ENCODE data around the gene TNNC2.
A peak's percentile ranks its signal among the peaks of the same experiment; 100 is the strongest.

Gene TNNC2

GRCh38 chr20:45845452-45845851 lies 18.3 kb upstream of the TNNC2 start:
- no peaks in the 10 kb centered on the region for H3K27me3 ChIP-seq (ENCODE audit: insufficient read depth, low read length)
- H3K4me3 ChIP-seq (ENCODE audit: low read length), result no peak overlapping the region
- H3K27ac ChIP-seq (ENCODE audit: low read depth, low read length), result no peak overlapping the region
- no peaks in the 10 kb centered on the region for H3K9me3 ChIP-seq (ENCODE audit: insufficient read depth, low read depth, low read length)
- H3K9ac ChIP-seq (ENCODE audit: low read depth, low read length), result no peak overlapping the region
- H3K4me1 ChIP-seq (ENCODE audit: insufficient read depth, low read length), result no peaks in the 10 kb centered on the region
- peaks cover 59% of the 10 kb centered on the region for H3K36me3 ChIP-seq (ENCODE audit: insufficient read depth, low read length)

DNA sequence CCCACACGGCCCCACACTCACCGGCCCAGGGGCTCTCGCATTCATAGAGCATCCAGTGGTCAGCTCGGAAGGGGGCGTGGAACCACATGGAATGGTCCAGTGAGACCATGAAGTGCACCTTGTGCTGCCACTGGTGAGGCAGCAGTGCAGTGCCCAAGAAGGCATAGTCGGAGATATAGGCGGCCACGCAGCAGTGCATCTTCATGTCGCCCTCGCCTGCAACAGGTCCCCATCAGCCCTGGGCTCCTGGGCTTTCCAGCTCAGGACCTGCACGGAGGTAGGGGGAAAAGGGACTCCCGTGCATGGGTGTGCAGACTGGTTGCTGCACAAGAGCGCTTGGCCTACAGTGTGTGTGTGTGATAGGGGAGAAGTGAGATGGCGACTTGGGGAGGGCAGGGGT lies 16.4 kb upstream of the TNNC2 start:
- H3K4me3 ChIP-seq (ENCODE audit: low read length), result no peak overlapping the region
- no peak overlapping the region for H3K27ac ChIP-seq (ENCODE audit: low read depth, low read length)
- H3K9ac ChIP-seq (ENCODE audit: low read depth, low read length), result no peak overlapping the region
- WGBS, result 95% methylated on average over 13 of the region's 14 CpGs
- no peaks in the 10 kb centered on the region for H3K27me3 ChIP-seq (ENCODE audit: insufficient read depth, low read length)
- H3K4me1 ChIP-seq (ENCODE audit: insufficient read depth, low read length), result no peaks in the 10 kb centered on the region
- H3K9me3 ChIP-seq (ENCODE audit: insufficient read depth, low read depth, low read length), result no peaks in the 10 kb centered on the region
- peaks cover 67% of the 10 kb centered on the region for H3K36me3 ChIP-seq (ENCODE audit: insufficient read depth, low read length)

DNA sequence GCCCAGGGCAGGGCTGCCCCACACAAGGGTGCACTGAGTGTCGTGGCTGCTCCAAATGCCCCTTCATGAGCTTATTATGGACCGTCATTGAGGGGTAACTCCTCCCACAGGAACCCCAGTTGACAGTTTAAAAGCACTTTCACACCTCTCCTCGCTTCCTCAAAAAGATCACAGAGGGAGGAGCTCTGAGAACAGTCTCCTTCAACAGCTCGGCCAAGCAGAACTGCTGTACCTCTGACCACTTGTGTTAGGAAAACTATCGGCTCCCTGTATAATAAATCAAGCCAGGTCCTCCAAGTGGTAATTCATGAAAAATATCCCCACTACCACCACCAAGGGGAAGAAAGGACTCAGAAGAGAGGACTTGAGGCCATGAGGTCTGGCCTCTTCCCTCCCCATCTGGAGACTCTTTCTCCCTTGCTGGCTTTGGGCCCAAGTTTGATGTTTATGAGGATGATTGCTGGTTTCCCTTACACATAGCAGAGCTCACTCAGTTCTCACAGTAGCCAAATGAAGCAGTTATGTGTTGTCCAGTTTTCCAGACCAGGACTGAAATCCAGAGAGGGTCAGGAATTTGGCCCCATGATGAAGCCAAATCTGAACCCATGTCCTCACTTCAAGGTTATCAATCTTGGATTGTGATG lies 15.2 kb upstream of the TNNC2 start:
- H3K36me3 ChIP-seq (ENCODE audit: insufficient read depth, low read length), result peaks cover 68% of the 10 kb centered on the region
- no peak overlapping the region for H3K4me3 ChIP-seq (ENCODE audit: low read length)
- H3K4me1 ChIP-seq (ENCODE audit: insufficient read depth, low read length), result no peaks in the 10 kb centered on the region
- no peak overlapping the region for H3K27ac ChIP-seq (ENCODE audit: low read depth, low read length)
- H3K27me3 ChIP-seq (ENCODE audit: insufficient read depth, low read length), result no peaks in the 10 kb centered on the region
- 91% methylated on average over 5 of the region's 5 CpGs for WGBS
- H3K9me3 ChIP-seq (ENCODE audit: insufficient read depth, low read depth, low read length), result no peaks in the 10 kb centered on the region
- H3K9ac ChIP-seq (ENCODE audit: low read depth, low read length), result no peak overlapping the region

DNA sequence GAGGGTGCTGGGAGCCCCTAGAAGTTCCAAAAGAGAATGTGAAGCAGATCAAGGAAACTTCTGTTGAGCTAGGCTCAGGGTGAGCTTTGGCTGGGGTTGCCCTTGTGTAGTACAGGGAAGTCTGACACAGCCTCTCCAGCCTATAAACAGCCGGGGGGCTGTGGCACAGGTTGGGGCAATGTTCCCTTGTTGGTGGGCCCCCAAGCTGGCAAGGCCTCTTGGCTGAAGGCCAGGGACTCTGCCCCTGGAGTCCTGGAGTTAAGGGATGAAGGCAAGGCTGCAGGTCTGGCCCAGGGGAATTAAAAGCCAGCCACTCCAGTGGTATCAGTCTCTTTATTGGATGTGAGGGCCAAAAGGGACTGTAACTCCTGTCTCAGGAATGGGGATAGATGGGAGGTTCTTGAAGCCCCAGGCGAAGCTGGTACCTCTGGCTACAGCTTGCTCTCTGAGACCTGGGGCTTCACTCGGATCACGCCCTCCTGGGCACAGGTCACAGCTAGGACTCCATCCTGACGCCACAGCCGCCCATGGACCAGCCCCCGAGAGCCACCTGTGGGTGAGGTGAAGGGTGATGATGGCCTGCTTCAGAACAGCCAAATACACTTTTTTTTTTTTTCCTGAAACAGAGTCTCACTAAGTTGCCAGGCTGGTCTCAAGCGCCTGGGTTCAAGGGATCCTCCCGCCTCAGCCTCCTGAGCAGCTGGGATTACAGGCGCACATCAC lies 14.5 kb upstream of the TNNC2 start:
- H3K9me3 ChIP-seq (ENCODE audit: insufficient read depth, low read depth, low read length), result no peaks in the 10 kb centered on the region
- no peaks in the 10 kb centered on the region for H3K27me3 ChIP-seq (ENCODE audit: insufficient read depth, low read length)
- H3K36me3 ChIP-seq (ENCODE audit: insufficient read depth, low read length), result peaks cover 74% of the 10 kb centered on the region
- 94% methylated on average over 10 of the region's 10 CpGs for WGBS
- no peak overlapping the region for H3K27ac ChIP-seq (ENCODE audit: low read depth, low read length)
- H3K4me3 ChIP-seq (ENCODE audit: low read length), result no peak overlapping the region
- no peaks in the 10 kb centered on the region for H3K4me1 ChIP-seq (ENCODE audit: insufficient read depth, low read length)
- H3K9ac ChIP-seq (ENCODE audit: low read depth, low read length), result no peak overlapping the region

GRCh38 chr20:45840700-45841198 lies 13.6 kb upstream of the TNNC2 start:
- 93% methylated on average over 25 of the region's 25 CpGs for WGBS
- H3K36me3 ChIP-seq (ENCODE audit: insufficient read depth, low read length), result peaks cover 70% of the 10 kb centered on the region

GRCh38 chr20:45836841-45837240 lies 9.7 kb upstream of the TNNC2 start:
- Histone ChIP-seq H3K4me3 (ENCODE audit: low read length) (no peak overlapping the region), H3K9ac (ENCODE audit: low read depth, low read length) (no peak overlapping the region), H3K4me1 (ENCODE audit: insufficient read depth, low read length) (peaks cover 5% of the 10 kb centered on the region), H3K9me3 (ENCODE audit: insufficient read depth, low read depth, low read length) (no peaks in the 10 kb centered on the region), H3K27me3 (ENCODE audit: insufficient read depth, low read length) (no peaks in the 10 kb centered on the region), H3K27ac (ENCODE audit: low read depth, low read length) (no peak overlapping the region), H3K36me3 (ENCODE audit: insufficient read depth, low read length) (peaks cover 43% of the 10 kb centered on the region)
- WGBS, result 82% methylated on average over 1 of the region's 1 CpG

More at GRCh38 chr20:45840700-45841198, 13.6 kb upstream of the TNNC2 start:
- H3K27ac ChIP-seq (ENCODE audit: low read depth, low read length), result no peak overlapping the region
- no peak overlapping the region for H3K9ac ChIP-seq (ENCODE audit: low read depth, low read length)
- H3K4me1 ChIP-seq (ENCODE audit: insufficient read depth, low read length), result no peaks in the 10 kb centered on the region
- no peak overlapping the region for H3K4me3 ChIP-seq (ENCODE audit: low read length)
- H3K27me3 ChIP-seq (ENCODE audit: insufficient read depth, low read length), result no peaks in the 10 kb centered on the region
- H3K9me3 ChIP-seq (ENCODE audit: insufficient read depth, low read depth, low read length), result no peaks in the 10 kb centered on the region

DNA sequence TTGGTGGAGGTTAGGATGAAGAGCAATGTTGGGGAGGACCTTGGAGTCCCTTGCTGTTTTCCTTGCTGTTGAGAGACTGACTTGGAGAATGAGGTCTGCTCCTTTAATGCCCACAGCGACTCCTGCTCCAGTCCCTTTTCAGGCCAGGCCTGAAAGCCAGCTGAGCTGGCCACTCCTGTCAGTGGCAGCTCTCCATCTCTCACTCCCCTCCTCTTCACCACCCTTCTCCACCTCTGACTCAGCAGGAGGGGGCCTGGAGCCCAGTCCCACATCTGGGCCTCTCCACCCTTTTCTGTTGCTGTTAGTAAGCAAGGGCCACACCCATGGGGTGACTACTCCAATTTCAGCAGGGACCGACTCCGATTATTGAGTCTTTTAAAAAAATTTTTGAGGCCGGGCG lies 8.7 kb upstream of the TNNC2 start:
- 92% methylated on average over 5 of the region's 5 CpGs for WGBS
- no peak overlapping the region for H3K9ac ChIP-seq (ENCODE audit: low read depth, low read length)
- H3K4me1 ChIP-seq (ENCODE audit: insufficient read depth, low read length), result peaks cover 5% of the 10 kb centered on the region
- H3K27me3 ChIP-seq (ENCODE audit: insufficient read depth, low read length), result no peaks in the 10 kb centered on the region
- no peaks in the 10 kb centered on the region for H3K9me3 ChIP-seq (ENCODE audit: insufficient read depth, low read depth, low read length)
- no peak overlapping the region for H3K27ac ChIP-seq (ENCODE audit: low read depth, low read length)
- H3K36me3 ChIP-seq (ENCODE audit: insufficient read depth, low read length), result peaks cover 35% of the 10 kb centered on the region
- no peak overlapping the region for H3K4me3 ChIP-seq (ENCODE audit: low read length)

DNA sequence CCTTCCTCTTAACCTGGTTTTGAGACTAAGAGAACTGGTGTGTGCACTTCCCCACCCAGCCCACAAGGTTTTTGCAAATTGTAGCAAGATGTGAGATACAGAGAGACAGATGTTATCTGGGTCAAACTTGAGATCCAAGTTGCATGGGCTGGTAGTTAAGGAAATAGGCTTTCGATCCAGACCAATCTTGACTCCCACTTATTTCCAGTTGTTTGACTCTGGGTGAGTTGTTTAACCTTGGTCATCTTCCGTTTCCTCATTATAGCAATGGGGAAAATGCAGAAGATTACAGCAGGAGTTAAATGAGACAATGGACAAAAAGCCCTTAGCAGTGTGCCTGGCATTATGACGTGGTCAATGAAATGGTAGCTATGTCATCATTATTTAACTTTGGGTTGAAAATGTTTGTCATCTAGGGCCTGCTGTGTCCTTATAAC lies 8.2 kb upstream of the TNNC2 start:
- H3K4me3 ChIP-seq (ENCODE audit: low read length), result no peak overlapping the region
- H3K27ac ChIP-seq (ENCODE audit: low read depth, low read length), result no peak overlapping the region
- H3K4me1 ChIP-seq (ENCODE audit: insufficient read depth, low read length), result peaks cover 5% of the 10 kb centered on the region
- H3K27me3 ChIP-seq (ENCODE audit: insufficient read depth, low read length), result no peaks in the 10 kb centered on the region
- H3K9ac ChIP-seq (ENCODE audit: low read depth, low read length), result no peak overlapping the region
- 97% methylated on average over 3 of the region's 3 CpGs for WGBS
- H3K36me3 ChIP-seq (ENCODE audit: insufficient read depth, low read length), result peaks cover 31% of the 10 kb centered on the region
- H3K9me3 ChIP-seq (ENCODE audit: insufficient read depth, low read depth, low read length), result no peaks in the 10 kb centered on the region

DNA sequence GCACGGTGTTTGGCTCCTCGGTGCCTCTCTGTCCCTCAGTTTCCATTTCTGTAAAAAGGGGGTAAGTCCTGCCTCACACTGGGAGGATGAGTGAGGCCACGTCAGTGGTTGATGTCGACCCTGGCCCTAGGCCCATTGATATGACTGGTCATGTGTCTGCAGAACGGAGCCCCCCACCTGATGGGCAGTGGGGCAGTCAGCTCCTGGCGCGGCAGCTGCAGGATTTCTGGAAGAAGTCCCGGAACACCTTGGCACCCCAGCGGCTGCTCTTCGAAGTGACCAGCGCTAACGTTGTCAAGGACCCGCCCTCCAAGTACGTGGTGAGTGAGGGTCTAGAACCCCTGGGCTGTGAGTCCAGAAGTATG lies 7.7 kb upstream of the TNNC2 start:
- 90% methylated on average over 14 of the region's 14 CpGs for WGBS
- H3K4me1 ChIP-seq (ENCODE audit: insufficient read depth, low read length), result peaks cover 5% of the 10 kb centered on the region
- peaks cover 26% of the 10 kb centered on the region; the same call in 1 of the 2 replicates for H3K36me3 ChIP-seq (ENCODE audit: insufficient read depth, low read length)
- H3K27ac ChIP-seq (ENCODE audit: low read depth, low read length), result no peak overlapping the region
- no peaks in the 10 kb centered on the region for H3K9me3 ChIP-seq (ENCODE audit: insufficient read depth, low read depth, low read length)
- no peaks in the 10 kb centered on the region for H3K27me3 ChIP-seq (ENCODE audit: insufficient read depth, low read length)
- peak overlapping the region; percentile 79 for H3K4me3 ChIP-seq (ENCODE audit: low read length)
- no peak overlapping the region; the same call in 1 of the 2 replicates for H3K9ac ChIP-seq (ENCODE audit: low read depth, low read length)

DNA sequence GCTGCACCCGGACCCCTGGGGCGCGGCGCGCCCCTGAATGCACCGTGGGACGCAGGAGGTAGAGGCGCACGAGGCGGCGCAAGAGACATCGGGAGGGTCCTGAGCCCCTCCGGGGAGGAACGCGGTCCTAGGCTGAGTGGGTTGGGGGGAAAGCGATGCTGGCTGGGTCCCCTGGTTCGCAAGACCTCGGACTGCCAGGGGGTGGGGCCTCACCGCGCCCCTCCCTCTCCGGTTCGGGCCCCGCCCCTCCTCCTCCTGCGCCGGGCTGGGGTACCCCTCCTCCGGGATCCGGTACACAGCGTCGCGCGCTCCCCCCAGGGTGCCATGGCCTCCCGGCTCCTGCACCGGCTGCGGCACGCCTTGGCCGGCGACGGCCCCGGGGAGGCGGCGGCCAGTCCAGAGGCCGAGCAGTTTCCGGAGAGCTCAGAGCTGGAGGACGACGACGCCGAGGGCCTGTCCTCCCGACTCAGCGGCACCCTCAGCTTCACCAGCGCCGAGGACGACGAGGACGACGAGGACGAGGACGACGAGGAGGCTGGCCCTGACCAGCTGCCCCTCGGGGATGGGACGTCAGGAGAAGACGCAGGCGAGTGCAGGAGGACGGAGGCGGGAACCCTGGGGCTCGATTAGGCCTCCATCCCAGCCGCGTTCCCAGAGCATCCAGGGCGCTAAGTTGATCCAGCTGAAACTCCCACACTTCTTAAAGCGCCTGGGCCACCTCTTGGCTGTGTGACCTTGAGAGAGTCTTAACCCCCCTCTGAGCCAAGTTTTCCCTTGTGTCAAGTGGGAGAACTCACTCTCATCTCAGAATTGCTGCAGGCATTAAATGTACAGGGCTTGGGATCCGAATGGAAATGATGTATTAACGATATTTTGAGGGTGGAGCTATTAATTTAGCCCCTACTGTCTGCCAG lies 7.0 kb upstream of the TNNC2 start:
- Histone ChIP-seq H3K27me3 (ENCODE audit: insufficient read depth, low read length) (no peaks in the 10 kb centered on the region), H3K27ac (ENCODE audit: low read depth, low read length) (peak overlapping the region; percentile 80), H3K9ac (ENCODE audit: low read depth, low read length) (peak overlapping the region; percentile 75)

More for the DNA sequence above, 7.0 kb upstream of the TNNC2 start:
- H3K36me3 ChIP-seq (ENCODE audit: insufficient read depth, low read length), result peaks cover 24% of the 10 kb centered on the region; the same call in 1 of the 2 replicates
- peaks cover 5% of the 10 kb centered on the region for H3K4me1 ChIP-seq (ENCODE audit: insufficient read depth, low read length)
- H3K4me3 ChIP-seq (ENCODE audit: low read length), result peak overlapping the region; percentile 79
- H3K9me3 ChIP-seq (ENCODE audit: insufficient read depth, low read depth, low read length), result no peaks in the 10 kb centered on the region
- 5% methylated on average over 71 of the region's 71 CpGs for WGBS
